HUES64 (cell line): ENCODE results near the gene OAS2.
"Not testable (repeated sequence)": the region's sequence is repeated elsewhere in the genome, so short reads cannot be mapped to it uniquely, and the experiment has no call there.

Source experiments
- H3K27ac ChIP-seq: 2 replicates; pipeline ENCODE4 v1.7.0; 2013; ENCODE audit warnings: low read depth, low read length, inconsistent platforms
- H3K27me3 ChIP-seq: 2 replicates; pipeline ENCODE4 v1.6.1; 2013; ENCODE audit warnings: mild to moderate bottlenecking, low read length; ENCODE audit not compliant: insufficient read depth
- H3K36me3 ChIP-seq: 2 replicates; pipeline ENCODE4 v1.6.1; 2013; ENCODE audit warnings: mild to moderate bottlenecking, low read length; ENCODE audit not compliant: insufficient read depth
- H3K4me1 ChIP-seq: 2 replicates; pipeline ENCODE4 v1.6.1; 2013; ENCODE audit warnings: mild to moderate bottlenecking, low read length, moderate library complexity; ENCODE audit not compliant: insufficient read depth
- H3K4me3 ChIP-seq: 2 replicates; pipeline ENCODE4 v1.5.1; 2013; ENCODE audit warnings: mild to moderate bottlenecking, low read length, moderate library complexity
- H3K9ac ChIP-seq: 2 replicates; pipeline ENCODE4 v1.6.1; 2013; ENCODE audit warnings: mild to moderate bottlenecking, low read depth, low read length
- H3K9me3 ChIP-seq: 2 replicates; pipeline ENCODE4 v1.6.1; 2013; ENCODE audit warnings: low read depth, low read length; ENCODE audit not compliant: insufficient read depth
- WGBS: fragments of 150-250, 120-280 bp; methylation state at CpG from one replicate; pipeline ENCODE4 v1.1.7; 2013; ENCODE audit warnings: missing lambda C conversion rate; 5-methylcytosine and 5-hydroxymethylcytosine counted together

OAS2 gene

GRCh38 chr12:112986291-112986800 lies 8.0 kb downstream of the OAS2 start:
- Histone ChIP-seq H3K4me3 (no peak overlapping the region), H3K9me3 (peaks cover 5% of the 10 kb centered on the region; the same call in 1 of the 2 replicates), H3K27me3 (no peaks in the 10 kb centered on the region), H3K36me3 (no peaks in the 10 kb centered on the region), H3K9ac (no peak overlapping the region), H3K4me1 (no peaks in the 10 kb centered on the region; the same call in 1 of the 2 replicates), H3K27ac (no peak overlapping the region)
- 95% methylated on average over 7 of the region's 7 CpGs for WGBS

- H3K4me3 ChIP-seq = no peak overlapping the region
- 78% methylated on average over 2 of the region's 2 CpGs for WGBS
- H3K9me3 ChIP-seq = peaks cover 5% of the 10 kb centered on the region; the same call in 1 of the 2 replicates
- no peak overlapping the region for H3K27ac ChIP-seq
- H3K36me3 ChIP-seq = no peaks in the 10 kb centered on the region
- no peak overlapping the region for H3K9ac ChIP-seq
- H3K27me3 ChIP-seq = no peaks in the 10 kb centered on the region
- H3K4me1 ChIP-seq = no peaks in the 10 kb centered on the region; the same call in 1 of the 2 replicates
Measured at GRCh38 chr12:112987561-112987960, 9.2 kb downstream of the OAS2 start.

GRCh38 chr12:112988224-112988623 lies 9.9 kb downstream of the OAS2 start:
- Histone ChIP-seq H3K9ac (no peak overlapping the region), H3K36me3 (no peaks in the 10 kb centered on the region), H3K4me1 (no peaks in the 10 kb centered on the region; the same call in 1 of the 2 replicates), H3K27me3 (no peaks in the 10 kb centered on the region), H3K27ac (no peak overlapping the region), H3K4me3 (no peak overlapping the region), H3K9me3 (peaks cover 5% of the 10 kb centered on the region; the same call in 1 of the 2 replicates)
- WGBS = 90% methylated on average over 3 of the region's 3 CpGs

- H3K27me3 ChIP-seq, H3K4me1 ChIP-seq, H3K27ac ChIP-seq, H3K4me3 ChIP-seq, H3K9ac ChIP-seq, H3K36me3 ChIP-seq, H3K9me3 ChIP-seq: not testable (repeated sequence)
- WGBS = 81% methylated on average over 3 of the region's 3 CpGs
Measured at GRCh38 chr12:112988823-112989385, 10.6 kb downstream of the OAS2 start.

GRCh38 chr12:112989806-112990205 lies 11.5 kb downstream of the OAS2 start:
- H3K4me3 ChIP-seq = no peak overlapping the region
- no peak overlapping the region for H3K9ac ChIP-seq
- WGBS = 84% methylated on average over 1 of the region's 1 CpG
- H3K27ac ChIP-seq = no peak overlapping the region; the same call in 1 of the 2 replicates
- no peaks in the 10 kb centered on the region; the same call in 1 of the 2 replicates for H3K4me1 ChIP-seq
- H3K27me3 ChIP-seq = no peaks in the 10 kb centered on the region
- no peaks in the 10 kb centered on the region for H3K36me3 ChIP-seq
- peaks cover under 1% of the 10 kb centered on the region; the same call in 1 of the 2 replicates for H3K9me3 ChIP-seq

- WGBS = 0% methylated on average over 1 of the region's 2 CpGs
- Histone ChIP-seq H3K9me3 (no peaks in the 10 kb centered on the region), H3K4me3 (no peak overlapping the region), H3K9ac (no peak overlapping the region), H3K4me1 (no peaks in the 10 kb centered on the region; the same call in 1 of the 2 replicates), H3K27me3 (no peaks in the 10 kb centered on the region), H3K36me3 (no peaks in the 10 kb centered on the region), H3K27ac (no peak overlapping the region)
Measured at GRCh38 chr12:112992541-112993398, 14.5 kb downstream of the OAS2 start.

- H3K27me3 ChIP-seq = no peaks in the 10 kb centered on the region
- H3K4me1 ChIP-seq = no peaks in the 10 kb centered on the region; the same call in 1 of the 2 replicates
- no peak overlapping the region for H3K27ac ChIP-seq
- no peak overlapping the region for H3K4me3 ChIP-seq
- H3K9me3 ChIP-seq = no peaks in the 10 kb centered on the region
- H3K36me3 ChIP-seq = no peaks in the 10 kb centered on the region
- 88% methylated on average over 5 of the region's 5 CpGs for WGBS
- H3K9ac ChIP-seq = no peak overlapping the region
Measured at GRCh38 chr12:112995008-112995407, 16.7 kb downstream of the OAS2 start.

- Histone ChIP-seq H3K4me3 (no peak overlapping the region), H3K9me3 (no peaks in the 10 kb centered on the region), H3K9ac (no peak overlapping the region), H3K36me3 (no peaks in the 10 kb centered on the region), H3K27ac (no peak overlapping the region), H3K4me1 (no peaks in the 10 kb centered on the region), H3K27me3 (no peaks in the 10 kb centered on the region)
- WGBS = 90% methylated on average over 8 of the region's 8 CpGs
Measured at GRCh38 chr12:112996501-112996900, 18.2 kb downstream of the OAS2 start.

- Histone ChIP-seq H3K9me3 (no peaks in the 10 kb centered on the region), H3K4me1 (no peaks in the 10 kb centered on the region), H3K4me3 (no peak overlapping the region), H3K9ac (no peak overlapping the region), H3K36me3 (no peaks in the 10 kb centered on the region), H3K27ac (no peak overlapping the region), H3K27me3 (no peaks in the 10 kb centered on the region)
- WGBS = 95% methylated on average over 7 of the region's 7 CpGs
Measured at GRCh38 chr12:112997506-112997905, 19.2 kb downstream of the OAS2 start.

- 87% methylated on average over 12 of the region's 12 CpGs for WGBS
- H3K27me3 ChIP-seq = no peaks in the 10 kb centered on the region
- H3K9ac ChIP-seq = no peak overlapping the region
- H3K4me3 ChIP-seq = no peak overlapping the region
- no peak overlapping the region for H3K27ac ChIP-seq
- H3K9me3 ChIP-seq = no peaks in the 10 kb centered on the region
- H3K36me3 ChIP-seq = no peaks in the 10 kb centered on the region
- H3K4me1 ChIP-seq = no peaks in the 10 kb centered on the region
Measured at GRCh38 chr12:112998987-112999767, 20.9 kb downstream of the OAS2 start.

GRCh38 chr12:113000433-113000832 lies 22.1 kb downstream of the OAS2 start:
- WGBS = 91% methylated on average over 6 of the region's 6 CpGs
- Histone ChIP-seq H3K27me3 (no peaks in the 10 kb centered on the region), H3K4me3 (no peak overlapping the region), H3K36me3 (no peaks in the 10 kb centered on the region), H3K27ac (no peak overlapping the region), H3K4me1 (no peaks in the 10 kb centered on the region), H3K9me3 (no peaks in the 10 kb centered on the region), H3K9ac (no peak overlapping the region)
